ENCODE measurements around the gene SLCO2A1. TPM values are rescaled to one million over a fixed set of nuclear protein-coding genes. Genes with fewer than 3 reads are reported as not detected.

SLCO2A1 gene
- total RNA-seq, 1 donor from 2014 or later: 0.07 TPM

DNA sequence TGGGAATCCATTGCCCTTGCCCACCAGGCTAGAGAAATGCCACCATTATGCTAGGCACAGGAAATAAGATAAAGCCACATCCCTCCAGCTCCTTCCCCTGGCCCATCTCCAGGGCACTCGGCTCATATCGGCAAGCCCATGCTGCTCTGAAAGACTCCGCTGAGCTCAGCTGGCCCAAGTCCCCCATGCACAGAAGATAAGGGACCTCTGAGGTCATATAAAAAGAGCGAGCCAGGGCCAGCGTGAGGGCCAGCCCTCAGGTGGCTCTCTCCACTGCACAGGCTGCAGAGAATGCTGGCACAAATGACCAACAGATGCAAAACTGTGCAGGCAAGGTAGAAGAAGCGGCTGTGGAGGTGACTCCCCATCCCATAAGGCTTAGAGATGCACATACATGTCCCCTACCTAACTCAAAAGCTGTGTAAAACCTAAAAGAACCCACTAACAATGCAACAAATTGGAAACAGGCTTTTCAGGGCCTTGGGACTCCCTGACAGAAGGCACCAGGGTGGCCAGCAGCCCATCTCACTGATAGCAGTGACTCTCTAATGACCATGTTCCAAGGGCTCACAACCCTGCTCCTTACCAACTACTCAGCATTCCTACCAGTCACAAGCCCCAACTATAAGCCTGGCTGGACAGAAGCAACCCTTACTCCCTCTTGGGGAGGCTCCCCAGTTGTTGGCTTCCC lies 137.0 kb downstream of the SLCO2A1 start:
- no peaks in the 10 kb centered on the region for H3K9me3 ChIP-seq (ENCODE audit: low read depth)
- Mint-ChIP-seq H3K36me3 (no peaks in the 10 kb centered on the region), H3K4me3 (no peak overlapping the region), H3K9me3 (no peaks in the 10 kb centered on the region), H3K4me1 (peaks cover 36% of the 10 kb centered on the region), H3K27me3 (ENCODE audit: insufficient read depth, low read depth) (peaks cover 26% of the 10 kb centered on the region), H3K27ac (peak overlapping the region; percentile 66)
- no peak overlapping the region for H3K9ac ChIP-seq
- peaks cover 14% of the 10 kb centered on the region for H4K20me1 ChIP-seq (ENCODE audit: low read depth)
- H3K4me3 ChIP-seq: no peak overlapping the region
- H3K4me2 ChIP-seq: no peak overlapping the region
- H3K79me2 ChIP-seq (ENCODE audit: low read depth): peaks cover 7% of the 10 kb centered on the region
- no peak overlapping the region for H2AFZ ChIP-seq (replicated peaks)
- H3F3A ChIP-seq (ENCODE audit: low read depth): no peaks in the 10 kb centered on the region
- TF ChIP-seq, protein P1, sequence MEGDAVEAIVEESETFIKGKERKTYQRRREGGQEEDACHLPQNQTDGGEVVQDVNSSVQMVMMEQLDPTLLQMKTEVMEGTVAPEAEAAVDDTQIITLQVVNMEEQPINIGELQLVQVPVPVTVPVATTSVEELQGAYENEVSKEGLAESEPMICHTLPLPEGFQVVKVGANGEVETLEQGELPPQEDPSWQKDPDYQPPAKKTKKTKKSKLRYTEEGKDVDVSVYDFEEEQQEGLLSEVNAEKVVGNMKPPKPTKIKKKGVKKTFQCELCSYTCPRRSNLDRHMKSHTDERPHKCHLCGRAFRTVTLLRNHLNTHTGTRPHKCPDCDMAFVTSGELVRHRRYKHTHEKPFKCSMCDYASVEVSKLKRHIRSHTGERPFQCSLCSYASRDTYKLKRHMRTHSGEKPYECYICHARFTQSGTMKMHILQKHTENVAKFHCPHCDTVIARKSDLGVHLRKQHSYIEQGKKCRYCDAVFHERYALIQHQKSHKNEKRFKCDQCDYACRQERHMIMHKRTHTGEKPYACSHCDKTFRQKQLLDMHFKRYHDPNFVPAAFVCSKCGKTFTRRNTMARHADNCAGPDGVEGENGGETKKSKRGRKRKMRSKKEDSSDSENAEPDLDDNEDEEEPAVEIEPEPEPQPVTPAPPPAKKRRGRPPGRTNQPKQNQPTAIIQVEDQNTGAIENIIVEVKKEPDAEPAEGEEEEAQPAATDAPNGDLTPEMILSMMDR (IDR thresholded peaks at IDR 0.05): no peak
- TF ChIP-seq EZH2phosphoT487 (IDR thresholded peaks at IDR 0.05) (no peak), EZH2 (IDR thresholded peaks at IDR 0.05) (no peak)
- H3K27me3 ChIP-seq: peaks cover 46% of the 10 kb centered on the region
- peaks cover 32% of the 10 kb centered on the region for H3K4me1 ChIP-seq
- no peak overlapping the region for H3K27ac ChIP-seq
- H3K36me3 ChIP-seq: no peaks in the 10 kb centered on the region
- no peak for DNase-seq (ENCODE audit: low spot score)

DNA sequence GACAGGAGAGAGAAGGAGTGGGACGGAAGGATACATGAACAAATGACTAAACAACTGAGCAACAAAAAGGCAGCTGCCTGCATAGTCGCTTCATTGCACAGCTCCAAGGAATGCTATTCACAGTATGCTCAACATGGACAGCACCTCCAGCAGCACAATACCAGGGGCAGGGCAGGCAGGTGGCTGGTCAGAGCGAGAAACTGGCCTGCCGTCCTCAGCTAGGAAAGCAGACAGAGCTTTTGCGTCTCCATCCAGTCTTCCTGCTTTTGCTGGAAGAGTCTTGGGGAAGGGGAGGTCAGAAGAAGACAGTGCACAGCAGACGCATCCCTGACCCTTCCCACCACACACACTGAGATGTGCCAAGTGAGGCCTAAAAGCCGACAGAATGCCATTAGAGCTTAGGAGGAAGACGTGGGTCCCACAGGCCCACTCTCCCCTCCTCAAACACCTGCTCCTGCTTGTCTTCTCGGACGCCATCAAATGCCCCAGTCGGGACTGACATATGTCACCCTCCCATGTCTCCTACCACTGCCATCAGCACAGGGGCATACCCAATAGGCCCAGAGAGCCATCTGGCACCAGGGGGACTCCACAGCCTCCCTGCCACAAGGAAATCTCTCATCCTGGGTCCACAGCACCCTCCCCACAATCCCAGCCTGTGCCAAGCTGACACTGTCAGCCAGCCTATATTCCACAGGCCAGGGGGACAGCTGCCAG lies 137.9 kb downstream of the SLCO2A1 start:
- H3K4me1 ChIP-seq: peaks cover 39% of the 10 kb centered on the region
- Mint-ChIP-seq H3K9me3 (no peaks in the 10 kb centered on the region), H3K27me3 (ENCODE audit: insufficient read depth, low read depth) (peaks cover 24% of the 10 kb centered on the region), H3K4me3 (no peak overlapping the region), H3K27ac (no peak overlapping the region), H3K36me3 (no peaks in the 10 kb centered on the region), H3K4me1 (peaks cover 35% of the 10 kb centered on the region)
- H3K27ac ChIP-seq: no peak overlapping the region
- H3K27me3 ChIP-seq: peaks cover 37% of the 10 kb centered on the region
- peak overlapping the region; percentile 51 for H3K4me2 ChIP-seq
- TF ChIP-seq EZH2phosphoT487 (IDR thresholded peaks at IDR 0.05) (no peak), EZH2 (IDR thresholded peaks at IDR 0.05) (no peak)
- TF ChIP-seq, protein P1 (IDR thresholded peaks at IDR 0.05): no peak
- no peaks in the 10 kb centered on the region for H3K36me3 ChIP-seq
- no peaks in the 10 kb centered on the region for H3K9me3 ChIP-seq (ENCODE audit: low read depth)
- no peak overlapping the region for H3K9ac ChIP-seq
- no peak overlapping the region for H3K4me3 ChIP-seq
- H3F3A ChIP-seq (ENCODE audit: low read depth): peaks cover 4% of the 10 kb centered on the region
- H4K20me1 ChIP-seq (ENCODE audit: low read depth): peaks cover 14% of the 10 kb centered on the region
- DNase-seq (ENCODE audit: low spot score): peak; percentile 62
- no peak overlapping the region for H2AFZ ChIP-seq (replicated peaks)
- H3K79me2 ChIP-seq (ENCODE audit: low read depth): peaks cover 7% of the 10 kb centered on the region

DNA sequence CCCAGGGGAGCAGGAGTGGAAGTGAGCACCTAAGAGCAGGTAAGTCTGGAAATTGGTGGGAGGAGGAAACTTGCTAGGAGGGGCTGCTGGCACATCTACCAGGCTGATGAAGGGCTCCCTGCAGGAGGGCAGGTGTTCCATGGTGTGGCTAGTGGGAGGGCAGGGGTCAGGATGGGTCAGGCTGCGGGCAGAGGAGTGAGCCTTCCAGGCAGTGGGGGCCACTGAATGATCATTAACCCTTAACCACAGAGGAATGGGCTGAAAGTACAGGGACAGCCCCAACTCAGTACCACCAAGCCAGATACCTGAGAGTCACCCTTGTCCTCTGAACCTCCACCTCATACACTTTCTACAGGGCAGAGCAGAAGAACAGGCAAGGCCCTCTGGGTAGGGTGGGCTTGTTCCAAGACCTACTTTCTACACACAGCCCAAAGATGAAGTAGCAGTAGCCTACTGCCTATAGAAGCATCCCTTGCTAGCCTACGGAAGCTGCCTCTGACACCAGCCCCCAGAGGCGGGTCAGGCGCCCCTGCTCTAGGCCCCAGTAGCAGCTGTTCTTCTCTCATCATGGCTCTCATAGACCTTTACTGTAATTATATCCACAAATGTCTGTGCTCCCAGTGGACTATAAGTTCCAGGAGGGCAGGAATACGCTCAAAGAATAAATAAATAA lies 138.6 kb downstream of the SLCO2A1 start:
- peaks cover 4% of the 10 kb centered on the region for H3F3A ChIP-seq (ENCODE audit: low read depth)
- H3K4me3 ChIP-seq: no peak overlapping the region
- H4K20me1 ChIP-seq (ENCODE audit: low read depth): peaks cover 14% of the 10 kb centered on the region
- H3K4me1 Mint-ChIP-seq: peaks cover 32% of the 10 kb centered on the region
- H3K27me3 ChIP-seq: peaks cover 30% of the 10 kb centered on the region
- no peak overlapping the region for H2AFZ ChIP-seq (replicated peaks)
- H3K4me1 ChIP-seq: peaks cover 39% of the 10 kb centered on the region
- H3K36me3 ChIP-seq: no peaks in the 10 kb centered on the region
- H3K9me3 ChIP-seq (ENCODE audit: low read depth): no peaks in the 10 kb centered on the region
- no peaks in the 10 kb centered on the region for H3K9me3 Mint-ChIP-seq
- H3K27ac ChIP-seq: no peak overlapping the region
- no peak overlapping the region for H3K4me3 Mint-ChIP-seq
- DNase-seq (ENCODE audit: low spot score): no peak
- H3K27me3 Mint-ChIP-seq (ENCODE audit: insufficient read depth, low read depth): peaks cover 18% of the 10 kb centered on the region
- H3K9ac ChIP-seq: no peak overlapping the region
- no peaks in the 10 kb centered on the region for H3K36me3 Mint-ChIP-seq
- no peak overlapping the region for H3K27ac Mint-ChIP-seq
- peak overlapping the region; percentile 51 for H3K4me2 ChIP-seq
- TF ChIP-seq EZH2 (IDR thresholded peaks at IDR 0.05): no peak
- H3K79me2 ChIP-seq (ENCODE audit: low read depth): peaks cover 7% of the 10 kb centered on the region

Data from neural progenitor cell (in vitro differentiated cells).